ENCODE results near the gene KLHL36.

DNA sequence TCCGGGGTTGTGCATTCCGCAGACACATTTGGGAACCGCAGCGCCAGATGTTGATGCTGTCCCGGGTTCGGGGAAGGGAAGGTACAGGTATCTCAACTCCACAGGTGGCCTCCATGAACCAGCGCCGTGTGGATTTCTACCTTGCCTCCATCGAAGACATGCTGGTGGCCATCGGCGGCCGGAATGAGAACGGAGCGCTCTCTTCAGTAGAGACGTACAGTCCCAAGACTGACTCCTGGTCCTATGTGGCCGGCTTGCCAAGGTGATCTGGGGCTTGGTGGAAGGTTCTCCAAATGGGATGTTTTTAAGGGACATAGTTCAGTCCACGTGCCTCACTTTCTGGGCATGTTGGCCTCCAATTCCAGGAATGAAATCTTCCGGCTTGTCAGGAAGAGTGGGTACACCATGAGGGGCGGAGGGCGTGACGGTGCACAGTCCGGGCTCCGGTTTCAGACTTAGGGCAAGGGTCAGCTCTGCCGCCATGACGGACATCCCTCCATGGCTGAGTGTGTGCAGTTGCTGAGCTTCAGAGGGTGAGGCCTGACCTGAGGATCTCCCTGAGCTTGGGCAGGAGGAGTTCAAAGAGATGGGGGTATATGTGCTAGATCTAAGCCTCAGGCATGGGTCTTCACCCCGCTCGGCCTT is 11.5 kb downstream of the KLHL36 start:
- TF ChIP-seq MAX (IDR thresholded peaks at IDR 0.05) (no peak), JUND (IDR thresholded peaks at IDR 0.05) (no peak), EZH2phosphoT487 (IDR thresholded peaks at IDR 0.05; ENCODE audit: borderline replicate concordance) (no peak), YY1 (IDR thresholded peaks at IDR 0.05; ENCODE audit: extremely low read depth, insufficient replicate concordance, low read depth, low read length) (no peak), POLR2AphosphoS5 (IDR thresholded peaks at IDR 0.05; ENCODE audit: low read depth, low read length) (no peak), ZFX (IDR thresholded peaks at IDR 0.05) (no peak)
- TF ChIP-seq, protein P1, sequence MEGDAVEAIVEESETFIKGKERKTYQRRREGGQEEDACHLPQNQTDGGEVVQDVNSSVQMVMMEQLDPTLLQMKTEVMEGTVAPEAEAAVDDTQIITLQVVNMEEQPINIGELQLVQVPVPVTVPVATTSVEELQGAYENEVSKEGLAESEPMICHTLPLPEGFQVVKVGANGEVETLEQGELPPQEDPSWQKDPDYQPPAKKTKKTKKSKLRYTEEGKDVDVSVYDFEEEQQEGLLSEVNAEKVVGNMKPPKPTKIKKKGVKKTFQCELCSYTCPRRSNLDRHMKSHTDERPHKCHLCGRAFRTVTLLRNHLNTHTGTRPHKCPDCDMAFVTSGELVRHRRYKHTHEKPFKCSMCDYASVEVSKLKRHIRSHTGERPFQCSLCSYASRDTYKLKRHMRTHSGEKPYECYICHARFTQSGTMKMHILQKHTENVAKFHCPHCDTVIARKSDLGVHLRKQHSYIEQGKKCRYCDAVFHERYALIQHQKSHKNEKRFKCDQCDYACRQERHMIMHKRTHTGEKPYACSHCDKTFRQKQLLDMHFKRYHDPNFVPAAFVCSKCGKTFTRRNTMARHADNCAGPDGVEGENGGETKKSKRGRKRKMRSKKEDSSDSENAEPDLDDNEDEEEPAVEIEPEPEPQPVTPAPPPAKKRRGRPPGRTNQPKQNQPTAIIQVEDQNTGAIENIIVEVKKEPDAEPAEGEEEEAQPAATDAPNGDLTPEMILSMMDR (IDR thresholded peaks at IDR 0.05 in 2 of 3, conservative IDR thresholded peaks at IDR 0.05 in 1 of 3; ENCODE audit: borderline replicate concordance in 1 of 3, insufficient read depth in 1 of 3, low read depth in 2 of 3, low read length in 2 of 3): no peak
